Stimulated activated CD4-positive, alpha-beta T cell treated with anti-CD3 and anti-CD28 coated beads, Interleukin-1b, Interleukin-23, amount 100 ng/mL, for 4 hours (primary cell): ENCODE measurements around the gene RENBP.
A peak's percentile ranks its signal among the peaks of the same experiment; 100 is the strongest.

ENCODE experiments used
- DNase-seq, 2 donors: peaks; one replicate each; pipeline ENCODE4 v3.0.0-alpha.2; 2020; ENCODE audit warnings: low read depth in 2 of 2

The RENBP gene

DNA sequence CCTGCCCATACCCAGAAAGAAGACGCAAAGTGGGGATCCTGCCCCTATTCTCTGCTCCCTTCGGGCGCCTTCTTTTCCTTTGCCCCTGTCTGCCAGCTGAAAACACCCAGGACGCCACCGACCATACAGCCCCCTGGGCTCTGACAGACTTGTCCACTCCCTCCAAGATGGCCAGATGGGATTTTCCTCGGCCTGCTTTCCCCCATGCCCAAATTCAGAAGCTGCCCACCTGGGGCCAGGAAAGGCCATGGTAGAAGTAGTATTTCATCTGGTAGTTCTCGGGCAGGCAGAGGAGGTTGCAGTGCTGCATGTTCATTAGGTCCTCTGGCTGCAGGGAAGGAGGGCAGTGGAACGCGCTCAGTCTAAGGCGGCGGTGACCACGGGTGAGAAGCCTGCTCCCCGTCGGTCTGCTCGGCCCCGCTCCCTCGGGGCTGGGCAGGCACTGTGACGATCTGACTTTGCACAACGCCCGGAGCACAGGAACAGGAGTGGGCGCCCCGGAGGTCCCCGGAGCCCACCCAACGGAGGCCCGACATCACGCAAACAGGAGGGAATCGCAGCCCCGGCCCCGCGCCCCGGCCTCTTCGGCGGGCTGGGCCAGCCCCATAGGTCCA lies 10.2 kb downstream of the RENBP start:
- no peak for DNase-seq

DNA sequence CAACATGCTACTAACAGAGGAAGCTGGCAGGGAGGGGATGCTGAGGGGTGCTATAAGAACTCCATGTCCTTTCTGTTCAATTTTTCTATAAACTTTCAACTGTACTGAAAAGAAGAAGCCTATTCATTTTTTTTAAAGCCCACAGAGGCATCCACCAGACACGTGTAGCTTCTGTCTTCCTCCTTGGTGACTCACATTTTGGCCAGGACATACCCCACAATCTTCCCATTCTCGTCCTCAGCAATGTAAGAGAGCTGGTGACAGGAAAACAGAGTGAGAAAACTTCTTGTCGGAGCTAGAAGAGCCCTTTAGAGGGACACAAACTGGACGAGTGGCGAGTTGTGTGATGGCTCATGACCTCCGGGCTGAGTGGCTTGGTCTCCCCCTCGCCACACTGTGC lies 10.7 kb downstream of the RENBP start:
- no peak for DNase-seq

DNA sequence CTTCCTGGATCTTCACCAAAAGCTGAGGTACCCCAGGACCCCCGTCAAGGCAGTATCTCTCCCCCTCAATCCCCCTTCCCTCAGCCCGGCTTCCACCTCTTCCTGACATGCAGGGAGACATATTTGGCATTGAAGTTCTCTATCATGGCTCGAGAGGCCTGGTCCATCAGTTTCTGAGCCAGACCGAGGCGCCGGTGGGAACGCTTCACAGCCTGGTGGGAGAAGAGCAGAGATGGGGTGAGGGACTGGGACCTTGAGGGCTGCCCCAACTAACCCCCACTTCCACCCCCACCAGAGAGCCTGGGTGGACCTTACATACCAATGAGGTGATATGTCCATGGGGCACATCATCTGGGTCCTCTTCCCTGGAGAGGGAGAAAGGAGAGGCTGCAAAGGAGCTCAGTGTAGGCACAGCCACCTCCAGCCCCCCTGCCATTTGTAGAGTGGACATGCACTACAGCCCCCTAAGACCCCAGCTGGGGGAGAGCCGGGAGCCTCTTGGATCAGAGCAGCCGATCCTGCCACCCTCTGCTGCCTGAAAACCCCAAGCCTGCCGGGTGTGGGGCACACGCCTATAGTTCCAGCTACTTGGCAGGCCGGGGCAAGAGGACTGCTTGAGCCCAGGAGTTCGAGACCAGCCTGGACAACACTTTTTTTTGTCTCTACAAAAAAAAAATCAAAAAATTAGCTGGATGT lies 12.1 kb downstream of the RENBP start:
- no peak for DNase-seq

DNA sequence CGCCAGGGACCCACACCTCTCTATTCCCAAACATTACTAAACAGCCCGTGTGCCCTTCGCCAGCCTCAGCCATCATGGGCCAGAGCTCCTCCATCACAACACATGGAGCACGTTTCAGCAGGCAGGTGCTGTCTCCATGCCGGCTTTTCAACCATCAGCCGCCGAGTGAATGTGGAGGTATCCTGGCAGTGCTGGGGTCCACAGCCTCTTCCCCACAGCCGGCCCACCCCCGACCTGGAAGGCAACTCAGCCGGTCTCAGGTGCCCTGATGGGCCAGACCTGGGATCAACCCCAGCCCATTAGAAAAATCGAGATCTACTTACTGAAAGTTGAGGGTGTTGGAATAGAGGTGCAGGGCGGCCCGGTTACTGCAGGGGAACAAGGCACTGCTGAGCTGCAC lies 12.7 kb downstream of the RENBP start:
- DNase-seq, result no peak

DNA sequence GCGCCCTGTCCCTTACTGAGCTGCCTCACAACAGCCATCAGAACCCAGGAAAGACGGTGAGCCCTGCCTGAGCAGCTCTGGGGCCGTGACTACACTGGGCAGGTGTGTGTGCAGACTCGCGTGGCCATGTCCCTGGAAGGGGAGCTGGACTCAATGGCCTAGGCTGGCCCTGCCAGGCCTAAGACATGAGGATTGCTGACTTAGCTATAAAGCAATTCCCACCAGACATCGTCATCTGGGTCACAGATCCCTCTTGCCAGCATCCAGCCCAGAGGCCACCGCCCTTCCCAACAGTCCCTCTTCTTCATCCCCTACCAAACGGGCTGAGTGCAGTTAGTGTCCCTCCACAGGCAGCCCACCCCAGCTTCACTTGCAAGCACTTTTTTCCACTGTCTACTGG lies 13.3 kb downstream of the RENBP start:
- DNase-seq, result no peak

DNA sequence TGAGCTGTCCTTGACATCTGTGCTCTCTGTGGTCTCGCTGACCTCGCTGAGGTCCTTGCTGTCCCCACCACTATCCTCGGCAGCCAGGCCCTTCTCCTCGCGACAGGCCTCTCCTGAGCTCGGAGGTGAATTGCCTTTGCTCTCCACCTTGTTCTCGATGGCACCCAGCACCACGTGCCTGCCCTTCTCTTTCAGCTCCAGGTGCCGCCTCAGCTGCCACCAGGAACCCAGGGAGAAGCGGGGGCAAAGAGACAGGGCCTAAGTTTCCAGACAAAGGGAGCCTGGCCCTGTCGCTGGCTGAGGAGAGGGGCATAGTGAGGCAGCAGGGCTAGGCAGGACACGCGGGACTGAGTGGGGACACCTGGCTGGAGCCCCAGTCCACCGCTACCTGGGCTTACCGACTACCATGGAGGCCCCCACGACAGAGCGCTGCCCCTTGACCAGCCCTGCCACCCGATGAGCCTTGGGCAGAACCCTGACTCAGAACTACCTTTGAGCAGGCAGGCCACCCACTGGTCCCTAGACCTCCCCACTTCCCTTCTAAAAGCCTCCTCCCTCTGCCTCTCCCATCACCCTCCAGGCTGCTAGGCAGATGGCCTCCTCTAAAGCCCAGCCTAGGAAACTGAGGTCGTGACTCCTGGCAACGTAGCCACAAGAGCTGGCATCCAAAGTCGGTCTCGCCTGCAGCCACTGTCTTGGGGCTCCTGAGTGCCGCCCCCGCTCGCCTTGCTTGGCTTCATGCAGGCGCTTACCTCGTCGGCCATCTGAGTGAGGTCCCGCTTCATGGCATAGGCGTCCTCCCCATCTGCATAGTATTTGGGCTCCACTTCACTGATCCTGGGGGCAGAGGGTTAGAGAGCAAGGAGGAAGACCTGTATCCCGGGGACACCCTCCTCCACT lies 14.2 kb downstream of the RENBP start:
- no peak for DNase-seq

DNA sequence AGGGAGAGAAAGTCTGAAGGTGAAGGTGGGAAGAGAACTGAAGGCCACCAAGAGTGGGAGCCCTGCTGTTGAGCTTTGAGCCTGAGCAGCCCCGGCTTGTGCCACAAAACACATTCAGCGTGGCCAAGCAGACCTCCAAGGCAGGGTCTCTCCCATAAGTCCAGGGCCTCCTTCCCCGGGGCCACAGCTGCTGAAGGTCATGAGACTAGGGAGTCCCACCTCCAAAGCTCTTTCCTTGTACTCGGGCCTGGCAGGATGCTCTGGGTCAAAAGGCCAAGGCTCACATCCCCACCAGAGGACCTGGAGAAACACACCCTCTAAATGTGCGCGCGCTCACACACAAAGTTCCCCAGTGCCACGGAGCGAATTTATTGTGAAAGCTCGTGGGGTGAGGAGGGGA lies 14.9 kb downstream of the RENBP start:
- no peak for DNase-seq

DNA sequence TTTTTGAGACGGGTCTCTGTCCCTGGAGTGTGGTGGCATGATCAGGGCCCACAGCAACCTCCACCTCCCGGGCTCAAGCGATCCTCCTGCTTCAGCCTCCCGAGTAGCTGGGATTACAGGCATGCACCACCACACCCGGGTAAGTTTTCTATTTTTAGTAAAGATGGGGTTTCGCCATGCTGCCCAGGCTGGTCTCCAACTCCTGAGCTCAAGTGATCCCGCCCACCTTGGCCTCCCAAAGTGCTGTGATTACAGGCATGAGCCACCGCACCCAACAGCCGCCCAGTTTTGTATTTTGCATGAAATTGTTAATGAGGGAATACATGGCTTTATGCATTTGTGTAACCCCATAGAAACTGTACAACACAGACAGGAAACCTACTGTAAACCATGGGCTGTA lies 15.6 kb downstream of the RENBP start:
- DNase-seq, result no peak

DNA sequence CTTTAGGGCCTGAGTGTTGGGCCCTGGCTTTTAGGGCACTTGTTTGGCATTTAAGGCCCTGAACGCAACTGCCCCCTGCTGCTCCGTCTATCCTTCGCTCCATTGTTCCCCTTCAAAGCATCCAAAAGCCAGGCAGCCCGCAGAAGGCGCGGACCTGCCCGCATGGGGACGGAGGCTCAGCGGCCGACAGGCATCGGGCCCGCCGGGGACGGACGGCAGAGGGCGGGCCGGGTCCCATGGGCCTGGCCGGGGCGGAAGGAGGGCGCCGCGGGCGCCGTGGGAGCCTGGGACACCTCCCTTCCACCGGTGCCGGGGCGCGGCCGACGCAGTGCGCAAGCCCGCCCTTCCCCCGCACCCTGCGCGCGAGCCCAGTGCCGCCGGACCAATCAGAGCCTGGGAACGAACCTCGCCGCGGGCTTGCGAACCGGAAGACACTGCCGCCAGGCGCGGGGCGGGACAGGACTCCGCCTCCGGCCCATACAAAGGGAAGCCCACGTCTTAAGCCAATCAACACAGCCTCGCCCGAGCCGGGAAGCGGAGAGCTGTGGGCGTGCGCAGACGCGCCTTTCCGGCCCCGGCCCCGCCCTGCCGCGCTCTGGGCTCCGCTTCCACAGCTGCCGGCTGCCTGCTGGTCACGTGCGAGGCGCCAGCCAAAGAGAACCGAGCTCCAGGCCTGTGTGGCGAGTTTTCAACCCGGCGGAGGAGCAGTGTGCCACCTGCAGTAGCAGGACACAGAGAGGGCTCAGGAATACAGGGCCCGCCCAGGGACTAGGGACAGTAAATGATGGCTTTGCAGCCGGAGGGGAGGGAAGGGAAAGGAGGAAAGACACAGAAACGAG lies 16.3 kb downstream of the RENBP start:
- peak; percentile 83 to 89 for DNase-seq

DNA sequence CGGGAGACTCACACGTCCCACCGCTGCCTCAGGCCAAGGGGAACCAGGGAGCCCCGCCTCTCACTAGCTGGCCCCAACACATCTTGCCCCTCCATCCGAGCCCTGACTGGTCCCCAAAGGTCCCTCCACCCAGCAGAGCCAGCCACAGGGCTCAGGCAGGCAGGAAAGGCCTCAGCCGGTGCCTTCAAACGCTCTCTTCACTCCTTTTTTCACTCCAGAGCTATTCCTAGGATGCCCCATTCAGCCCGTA lies 16.8 kb downstream of the RENBP start:
- DNase-seq, result no peak

DNA sequence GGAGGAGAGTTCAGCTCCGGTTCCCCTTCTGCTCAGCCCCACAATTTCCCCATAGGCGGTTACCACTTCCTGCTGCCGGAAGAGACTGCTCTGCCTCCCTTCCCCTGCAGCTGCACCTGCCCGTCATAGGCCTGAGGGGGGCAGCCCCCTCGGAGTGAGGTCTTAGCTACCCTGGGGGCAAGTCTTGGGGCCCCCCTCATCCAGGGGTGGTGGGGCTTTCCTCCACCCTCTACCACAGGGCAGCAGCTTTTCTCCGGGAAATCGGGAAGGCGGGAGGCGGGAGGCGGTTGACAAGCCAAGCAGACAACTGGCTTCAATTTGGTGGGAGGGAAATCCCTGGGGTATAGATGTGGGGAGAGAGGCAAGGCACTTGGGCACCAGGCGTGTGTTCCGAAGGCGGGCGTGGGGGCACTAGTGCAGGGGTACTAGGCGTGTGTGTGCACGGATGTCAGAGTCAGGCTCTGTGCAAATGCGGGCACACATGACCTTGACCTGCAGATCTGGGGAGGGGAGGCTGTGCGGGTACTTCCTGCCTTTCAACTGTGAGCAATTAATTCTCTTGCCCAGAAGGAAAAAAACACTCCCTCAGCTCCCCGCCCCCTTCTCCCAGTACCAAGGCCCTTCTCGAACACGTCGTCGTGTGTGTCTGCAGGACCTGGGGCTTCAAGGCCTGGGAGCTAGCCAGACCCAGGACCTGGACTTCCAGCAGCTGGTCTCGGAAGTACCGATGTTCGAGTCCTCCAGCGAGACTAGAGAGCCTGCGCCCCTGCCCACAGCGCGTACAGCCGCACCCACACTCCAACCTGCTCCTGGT lies 17.4 kb downstream of the RENBP start:
- peak; percentile 45 to 61 for DNase-seq

DNA sequence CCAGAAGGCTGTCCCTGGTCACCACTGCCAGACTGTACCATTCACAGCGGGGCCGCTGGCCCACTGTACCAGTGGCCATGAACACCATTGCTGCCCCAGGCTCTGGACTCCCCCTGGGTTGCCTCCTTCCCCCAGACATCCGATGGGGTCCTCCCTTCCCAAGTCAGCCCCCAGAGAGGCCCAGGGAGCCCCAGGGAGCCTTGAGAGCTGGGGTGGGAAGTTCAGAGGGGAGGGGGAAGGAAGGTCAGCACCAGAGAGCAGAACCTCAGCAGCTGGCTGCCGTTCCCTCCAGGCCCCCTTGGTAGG lies 17.9 kb downstream of the RENBP start:
- DNase-seq, result peak in 1 of 2 donors; percentile 14

DNA sequence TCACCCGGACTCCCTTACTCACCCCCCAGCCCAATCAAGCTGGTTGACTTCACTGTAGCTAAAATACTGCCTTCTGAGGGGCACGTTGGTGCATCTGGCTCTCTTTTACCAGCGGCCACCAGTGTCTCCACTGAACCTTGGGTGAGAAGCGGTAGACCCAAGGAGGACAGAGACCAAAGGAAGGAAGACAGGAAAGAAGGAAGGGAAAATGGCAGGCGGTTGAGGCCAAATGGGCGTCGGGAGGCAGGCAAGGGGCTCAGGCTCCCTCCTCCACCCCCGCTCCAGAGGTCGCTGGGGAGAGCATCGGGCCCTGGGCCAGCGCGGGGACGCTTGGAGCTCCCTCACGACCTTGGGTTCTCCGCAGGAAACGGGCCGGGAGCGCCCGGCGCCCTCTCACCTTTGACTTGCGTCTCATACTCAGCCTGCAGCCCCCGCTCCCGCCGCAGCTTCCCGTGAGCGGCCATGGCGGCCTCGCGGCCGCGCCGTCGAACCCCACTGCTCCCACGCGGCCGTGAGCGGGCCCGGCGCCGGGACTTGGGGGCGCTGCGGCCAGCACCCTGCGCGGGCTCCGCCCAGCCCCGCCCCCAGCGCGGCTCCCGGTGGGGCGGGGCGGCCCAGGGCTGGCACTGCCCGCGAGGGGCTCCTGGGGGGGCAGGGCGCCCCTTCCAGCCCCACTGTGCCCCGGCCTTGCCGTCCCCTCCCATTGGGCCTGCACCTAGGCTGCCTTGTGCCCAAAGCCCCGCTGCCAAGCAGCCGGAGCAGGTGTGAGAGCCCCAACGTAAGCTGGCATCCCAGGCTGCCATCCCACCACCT lies 18.5 kb downstream of the RENBP start, which contains the start of gene ARHGAP4:
ARHGAP4 (minus strand) TSS at position 526 of the 813 bp plus-strand sequence; CDS start at position 464, 62 bp downstream.
- DNase-seq, result peak in 1 of 2 donors; percentile 41

DNA sequence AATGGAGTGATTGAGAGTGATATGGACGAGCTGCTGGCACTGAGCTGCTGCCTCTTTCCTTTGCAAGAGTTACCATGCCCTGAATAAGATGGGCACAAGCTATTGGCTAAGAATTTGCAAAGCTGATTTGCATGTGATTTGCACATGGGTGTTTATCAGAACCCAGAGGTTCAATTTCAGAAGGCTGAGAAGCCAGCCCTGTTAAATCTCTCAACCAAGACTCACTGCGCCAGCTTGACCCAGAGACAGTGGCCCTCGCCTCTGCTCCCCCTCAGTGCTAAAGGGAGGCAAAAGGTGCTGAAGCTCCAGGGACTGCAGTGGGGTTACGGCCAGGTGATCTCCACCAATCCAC lies 19.1 kb downstream of the RENBP start:
- DNase-seq, result no peak

DNA sequence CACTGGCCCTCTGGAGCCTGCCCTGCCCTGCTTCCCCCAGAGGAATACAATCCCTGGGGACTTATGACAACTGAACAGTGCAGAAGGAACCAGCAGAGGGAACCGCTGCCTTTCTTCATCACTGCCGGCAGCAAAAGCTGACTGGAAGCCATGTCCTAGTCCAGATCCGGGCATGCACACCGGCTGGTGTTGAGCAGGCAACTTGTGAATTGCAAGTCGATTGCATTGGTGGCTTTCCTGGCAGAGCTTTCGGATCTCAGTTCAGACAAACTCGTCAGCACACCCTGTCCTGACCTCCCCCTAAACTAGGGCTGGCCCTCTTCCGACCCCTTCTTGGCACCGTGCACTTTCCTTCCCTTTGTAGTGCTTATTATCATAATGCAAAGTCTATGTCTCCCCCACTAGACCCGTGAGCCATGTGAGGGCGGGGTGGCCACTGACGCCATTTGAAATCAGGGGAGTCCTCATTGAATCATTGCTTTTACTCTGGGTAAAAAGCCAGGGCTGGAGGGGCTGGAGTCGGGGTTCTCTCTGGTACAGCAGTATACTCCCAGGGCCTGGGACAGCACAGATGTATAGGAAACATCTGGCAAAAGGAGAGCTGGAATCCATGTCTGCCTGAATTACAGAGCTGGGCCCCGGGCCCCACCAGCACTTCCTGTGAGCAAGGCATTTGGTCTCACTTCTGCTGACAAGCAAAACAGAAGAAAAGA lies 20.1 kb downstream of the RENBP start:
- DNase-seq, result no peak

DNA sequence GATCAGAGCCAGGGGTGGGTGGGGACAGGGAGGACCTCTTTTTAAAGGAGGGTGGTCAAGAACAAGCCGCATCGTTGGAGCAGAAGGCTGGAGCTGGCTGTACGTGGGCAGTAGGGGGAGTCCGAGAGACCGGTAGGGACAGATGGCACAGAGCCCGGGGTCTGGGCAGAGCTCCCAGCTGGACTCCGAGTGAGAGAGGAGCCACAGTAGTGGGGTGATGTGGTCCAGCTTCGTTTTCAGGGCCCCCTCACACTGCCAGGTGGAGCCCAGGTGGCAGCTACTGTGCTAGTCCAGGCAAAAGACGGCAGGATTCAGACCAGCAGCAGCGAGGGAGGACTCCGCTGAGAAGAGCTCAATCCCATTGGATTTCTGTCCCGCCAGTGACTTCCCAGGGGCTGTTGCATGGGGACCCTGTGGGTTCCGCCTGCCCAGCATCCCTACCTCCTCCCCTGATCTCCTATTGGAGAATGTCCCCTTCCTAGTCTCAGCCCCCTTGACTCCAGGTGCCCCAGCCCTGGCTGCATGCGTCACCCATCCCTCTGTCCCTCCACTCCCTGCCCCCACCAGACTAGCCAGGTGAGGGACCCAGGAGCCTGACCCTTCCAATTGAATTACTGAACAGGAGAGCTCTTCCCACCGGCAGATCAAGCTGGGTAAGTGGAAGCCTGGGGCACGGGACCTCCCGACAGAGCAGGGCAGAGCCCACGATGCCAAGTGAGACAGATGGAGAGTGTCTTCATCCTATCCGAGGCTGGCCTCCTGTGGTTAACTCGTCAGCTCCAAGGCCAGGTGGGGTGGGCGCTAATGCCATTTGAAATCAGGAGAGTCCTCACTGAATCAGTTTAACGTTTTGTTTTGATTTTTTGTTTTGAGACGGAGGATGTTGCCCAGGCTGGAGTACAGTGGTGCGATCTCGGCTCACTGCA lies 21.2 kb downstream of the RENBP start:
- no peak for DNase-seq

DNA sequence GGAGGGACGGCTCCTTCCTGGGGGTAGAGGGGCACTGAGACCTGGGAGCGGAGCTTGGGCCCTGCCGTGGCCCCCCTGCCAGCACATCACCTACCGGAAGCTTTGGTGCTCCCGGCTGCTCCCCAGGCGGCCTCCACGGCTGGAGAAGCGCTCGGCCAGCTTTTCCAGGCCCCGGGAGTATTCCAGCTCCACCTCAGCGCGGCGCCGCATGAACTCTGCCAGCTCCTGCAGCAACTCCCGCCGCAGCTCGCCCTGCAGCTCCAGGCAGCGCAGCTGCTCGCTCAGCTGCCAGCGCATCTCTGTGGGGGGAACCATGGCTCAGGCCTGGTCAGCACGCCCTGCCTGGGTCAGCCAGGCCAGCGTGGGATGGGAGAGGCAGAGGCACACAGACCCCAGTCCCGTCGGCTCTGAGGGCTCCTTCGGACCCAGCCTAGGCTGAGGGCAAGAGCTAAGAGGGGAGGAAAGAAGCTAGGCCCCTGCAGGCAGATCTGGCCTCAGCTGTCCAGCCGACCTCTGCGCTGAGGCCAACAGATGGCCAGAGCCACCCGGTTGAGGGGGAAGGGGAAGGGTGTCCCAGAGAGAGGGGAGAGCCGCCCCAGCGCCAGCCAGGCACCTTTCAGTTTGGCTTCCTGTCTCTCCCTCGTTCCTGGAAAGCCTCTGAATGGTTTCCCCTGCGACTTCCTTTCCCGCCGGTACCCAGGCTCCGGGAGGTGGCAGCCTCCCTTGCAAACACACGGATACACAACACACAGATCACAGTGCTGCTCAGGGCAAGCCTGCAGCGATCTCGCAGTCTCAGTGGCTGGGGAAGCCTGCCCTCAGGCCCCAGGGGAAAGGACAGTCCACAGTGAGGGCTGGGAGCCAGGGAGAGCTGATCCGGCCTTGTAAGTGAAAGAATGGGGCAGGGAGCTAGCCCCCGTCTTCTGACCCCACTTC lies 22.7 kb downstream of the RENBP start:
- no peak for DNase-seq

DNA sequence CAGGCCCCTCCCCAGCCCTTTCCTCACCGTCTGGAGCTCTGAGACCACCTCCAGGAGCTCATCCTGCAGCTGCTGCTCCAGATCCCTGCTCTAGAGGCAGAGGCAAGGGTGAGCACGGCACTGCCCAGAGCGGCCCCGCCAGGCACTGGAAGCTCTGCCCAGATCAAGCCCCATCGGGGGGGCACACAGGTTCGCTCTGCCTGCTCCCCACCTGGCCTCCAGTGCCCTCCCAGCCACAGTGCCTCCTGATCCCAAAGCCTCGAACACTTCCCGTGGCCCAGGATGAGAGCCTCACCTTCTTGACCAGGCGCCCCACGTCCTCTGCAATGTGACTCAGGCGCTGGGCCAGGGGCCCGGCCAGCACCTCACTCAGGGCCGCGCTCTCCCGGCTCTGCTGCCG lies 23.4 kb downstream of the RENBP start:
- DNase-seq, result no peak
